ENCODE results near the gene NACC1. TPM values are rescaled to one million over a fixed set of nuclear protein-coding genes. Genes with fewer than 3 reads are reported as not detected.
"Not testable (repeated sequence)": the region's sequence is repeated elsewhere in the genome, so short reads cannot be mapped to it uniquely, and the experiment has no call there.

Gene NACC1
- total RNA-seq, 2 experiments from 2014 or later = 116 to 119 TPM

GRCh38 chr19:13163609-13164342, 45.7 kb downstream of the NACC1 start:
- CTCF ChIA-PET = interaction anchor here (0.6 to 2.8 kb wide), 6 partner anchors 8 to 114 kb away, joined by 3 to 25 read pairs (median 4); partner anchors contain the start of genes IER2 and STX10
- POLR2A ChIA-PET = interaction anchor here (1.0 to 4.9 kb wide), 3 partner anchors 9 to 31 kb away, joined by 3 to 26 read pairs (median 16); no protein-coding TSS in a partner anchor

GRCh38 chr19:13164343-13165161, 46.5 kb downstream of the NACC1 start:
- ChIA-PET POLR2A (interaction anchor here (1.0 to 4.9 kb wide), 3 partner anchors 10 to 32 kb away, joined by 3 to 26 read pairs (median 16); no protein-coding TSS in a partner anchor), CTCF (interaction anchor here (1.0 to 2.8 kb wide), 5 partner anchors 9 to 114 kb away, joined by 3 to 25 read pairs (median 3); partner anchors contain the start of genes IER2 and STX10)

- ChIA-PET CTCF (interaction anchor here (1.3 to 2.8 kb wide), 3 partner anchors 10 to 17 kb away, joined by 3 to 25 read pairs (median 15); no protein-coding TSS in a partner anchor), POLR2A (interaction anchor here (1.2 to 4.9 kb wide), 3 partner anchors 10 to 13 kb away, joined by 5 to 26 read pairs (median 16); no protein-coding TSS in a partner anchor)
Observed at GRCh38 chr19:13165162-13165997, 47.3 kb downstream of the NACC1 start.

- ChIA-PET POLR2A (interaction anchor here (1.2 to 2.4 kb wide), 2 partner anchors 11 to 14 kb away, joined by 5 to 25 read pairs; no protein-coding TSS in a partner anchor), CTCF (interaction anchor here (1.3 to 2.8 kb wide), 3 partner anchors 10 to 16 kb away, joined by 3 to 18 read pairs (median 8); no protein-coding TSS in a partner anchor)
Observed at GRCh38 chr19:13166151-13166550, 48.1 kb downstream of the NACC1 start.

- ChIA-PET CTCF (interaction anchor here (0.7 to 5.0 kb wide), 3 partner anchors 17 to 44 kb away, joined by 3 to 28 read pairs (median 14); no protein-coding TSS in a partner anchor), POLR2A (interaction anchor here (0.5 to 2.0 kb wide), 4 partner anchors 15 to 826 kb away, joined by 3 to 14 read pairs (median 4); partner anchors contain the start of genes IER2 and STX10)
Observed at GRCh38 chr19:13169769-13170168, 51.7 kb downstream of the NACC1 start.

GRCh38 chr19:13171146-13171545, 53.1 kb downstream of the NACC1 start:
- ChIA-PET CTCF (interaction anchor here (1.9 to 5.0 kb wide), 3 partner anchors 16 to 23 kb away, joined by 5 to 28 read pairs (median 14); no protein-coding TSS in a partner anchor), POLR2A (no interaction called here)

- CTCF ChIA-PET = interaction anchor here (0.7 to 1.8 kb wide), 7 partner anchors 10 to 105 kb away, joined by 3 to 11 read pairs (median 4); no protein-coding TSS in a partner anchor
- POLR2A ChIA-PET = interaction anchor here (0.7 kb wide), 1 partner anchor 14 kb away, joined by 4 read pairs; no protein-coding TSS in a partner anchor
Observed at GRCh38 chr19:13172346-13173138, 54.5 kb downstream of the NACC1 start.

GRCh38 chr19:13173139-13173737, 55.2 kb downstream of the NACC1 start:
- ChIA-PET POLR2A (interaction anchor here (0.7 to 0.9 kb wide), 2 partner anchors 15 to 18 kb away, joined by 4 read pairs; no protein-coding TSS in a partner anchor), CTCF (interaction anchor here (0.9 to 1.8 kb wide), 5 partner anchors 9 to 104 kb away, joined by 3 to 11 read pairs (median 3); no protein-coding TSS in a partner anchor)

- CTCF ChIA-PET = interaction anchor here (1.6 kb wide), 1 partner anchor 14 kb away, joined by 3 read pairs; no protein-coding TSS in a partner anchor
- POLR2A ChIA-PET = interaction anchor here (0.6 kb wide), 1 partner anchor 212 kb away, joined by 3 read pairs; no protein-coding TSS in a partner anchor
Observed at GRCh38 chr19:13176345-13176744, 58.3 kb downstream of the NACC1 start.

GRCh38 chr19:13177584-13177983, 59.5 kb downstream of the NACC1 start:
- POLR2A ChIA-PET, CTCF ChIA-PET: not testable (repeated sequence)

- CTCF ChIA-PET = interaction anchor here (0.6 kb wide), 2 partner anchors 349 to 1039 kb away, joined by 3 read pairs; no protein-coding TSS in a partner anchor
- POLR2A ChIA-PET = not testable (repeated sequence)
Observed at GRCh38 chr19:13178291-13178690, 60.2 kb downstream of the NACC1 start.

- CTCF ChIA-PET = interaction anchor here (0.6 to 1.9 kb wide), 10 partner anchors 9 to 297 kb away, joined by 3 to 18 read pairs (median 4); partner anchors contain the start of genes IER2 and STX10
Observed at GRCh38 chr19:13181747-13182388, 63.8 kb downstream of the NACC1 start.

GRCh38 chr19:13184926-13185325, 66.9 kb downstream of the NACC1 start:
- POLR2A ChIA-PET, CTCF ChIA-PET: not testable (repeated sequence)

More at GRCh38 chr19:13181747-13182388, 63.8 kb downstream of the NACC1 start:
- POLR2A ChIA-PET = interaction anchor here (0.6 to 1.7 kb wide), 3 partner anchors 28 to 1041 kb away, joined by 3 to 22 read pairs (median 5); no protein-coding TSS in a partner anchor

GRCh38 chr19:13185763-13186657, 67.9 kb downstream of the NACC1 start:
- CTCF ChIA-PET, POLR2A ChIA-PET: not testable (repeated sequence)

GRCh38 chr19:13186688-13187087, 68.6 kb downstream of the NACC1 start:
- POLR2A ChIA-PET, CTCF ChIA-PET: not testable (repeated sequence)

Measured in activated CD8-positive, alpha-beta memory T cell treated with anti-CD3 and anti-CD28 coated beads for 36 hours (primary cell).